WTC11 (cell line): ENCODE data around the gene RAB22A. TPM values are rescaled to one million over a fixed set of nuclear protein-coding genes. Genes with fewer than 3 reads are reported as not detected.
A peak's percentile ranks its signal among the peaks of the same experiment; 100 is the strongest.
"Not testable (repeated sequence)": the region's sequence is repeated elsewhere in the genome, so short reads cannot be mapped to it uniquely, and the experiment has no call there.

ENCODE experiments used
- ATAC-seq: fragments of 200-7000 bp; cut with Tn5 transposase; 2 replicates; pipeline ENCODE4 v1.10.0; 2021; ENCODE audit warnings: mild to moderate bottlenecking, moderate library complexity
- CTCF ChIA-PET: fragments of 300-600 bp; sonication (Branson Sonifier 250); formaldehyde crosslinking; loops from one replicate; lab custom pipeline; 2021; ENCODE audit warnings: antibody characterized with exemption; lab: Charles Lee
- POLR2A ChIA-PET: fragments of 350-600 bp; sonication (Branson Sonifier 250); formaldehyde crosslinking; loops from one replicate; lab custom pipeline; 2021; ENCODE audit warnings: antibody characterized with exemption; lab: Charles Lee
- DNase-seq: peaks from one replicate; pipeline ENCODE4 v3.0.0; 2021; ENCODE audit warnings: low spot score
- H3K27ac Mint-ChIP-seq: 2 replicates; pipeline ENCODE4 v1.8.0; 2021; ENCODE audit warnings: mixed read lengths
- H3K27me3 Mint-ChIP-seq: 2 replicates; pipeline ENCODE4 v1.8.0; 2021; ENCODE audit warnings: low read depth, mild to moderate bottlenecking, moderate library complexity, mixed read lengths
- H3K36me3 Mint-ChIP-seq: 2 replicates; pipeline ENCODE4 v1.8.0; 2021; ENCODE audit warnings: mixed read lengths
- H3K4me1 Mint-ChIP-seq: 2 replicates; pipeline ENCODE4 v1.8.0; 2022; ENCODE audit warnings: mixed read lengths
- H3K4me3 Mint-ChIP-seq: 2 replicates; pipeline ENCODE4 v1.8.0; 2021; ENCODE audit warnings: mild to moderate bottlenecking, moderate library complexity, mixed read lengths
- H3K9me3 Mint-ChIP-seq: 2 replicates; pipeline ENCODE4 v1.8.0; 2021; ENCODE audit warnings: mixed read lengths
- CDX4 ChIP-seq: fragments of 250-450 bp; sonication (Bioruptor Pico); IDR thresholded peaks from 2 replicates; pipeline ENCODE4 v1.9.0; 2021; ENCODE audit warnings: moderate library complexity, mild to moderate bottlenecking, inconsistent platforms, borderline replicate concordance
- EMX1 ChIP-seq: fragments of 250-450 bp; sonication (Bioruptor Pico); IDR thresholded peaks from 2 replicates; pipeline ENCODE4 v1.8.0; 2021; ENCODE audit warnings: mild to moderate bottlenecking
- FOXP4 ChIP-seq: sonication (generic); formaldehyde crosslinking; IDR thresholded peaks from 2 replicates; pipeline ENCODE4 v1.8.0; 2022; ENCODE audit warnings: mild to moderate bottlenecking, missing genetic modification reagents
- PREB ChIP-seq: sonication (generic); formaldehyde crosslinking; IDR thresholded peaks from 2 replicates; pipeline ENCODE4 v1.8.1; 2022; ENCODE audit warnings: mild to moderate bottlenecking, missing genetic modification reagents, moderate library complexity, borderline replicate concordance
- SMAD4 ChIP-seq: sonication (generic); formaldehyde crosslinking; IDR thresholded peaks from 2 replicates; pipeline ENCODE4 v1.8.0; 2022; ENCODE audit warnings: mild to moderate bottlenecking, missing genetic modification reagents
- ZNF121 ChIP-seq: sonication (generic); formaldehyde crosslinking; IDR thresholded peaks from 2 replicates; pipeline ENCODE4 v1.8.0; 2023; ENCODE audit warnings: missing genetic modification reagents
- ZNF263 ChIP-seq: sonication (generic); formaldehyde crosslinking; IDR thresholded peaks from 2 replicates; pipeline ENCODE4 v1.8.1; 2022; ENCODE audit warnings: low read depth, mild to moderate bottlenecking, moderate library complexity, missing genetic modification reagents
- ZNF512 ChIP-seq: sonication (generic); formaldehyde crosslinking; IDR thresholded peaks from 2 replicates; pipeline ENCODE4 v1.8.1; 2022; ENCODE audit warnings: missing genetic modification reagents, borderline replicate concordance
- total RNA-seq: library from RNA; stranded (reverse); gene quantifications from 3 replicates; pipeline ENCODE4 v1.2.3, GENCODE V29; 2021
- TF ChIP-seq, protein P1 (sequence below): fragments of 250-450 bp; sonication (Bioruptor Pico); IDR thresholded peaks from 2 replicates; pipeline ENCODE4 v1.9.0; 2021; ENCODE audit warnings: mild to moderate bottlenecking, borderline replicate concordance
- TF ChIP-seq, protein P2 (sequence below): sonication (generic); formaldehyde crosslinking; IDR thresholded peaks from 2 replicates; pipeline ENCODE4 v1.8.0; 2023; ENCODE audit warnings: missing genetic modification reagents, mild to moderate bottlenecking, borderline replicate concordance

The RAB22A gene
- total RNA-seq, 1 experiment from 2014 or later: 6.0 TPM

- no peak for DNase-seq
- no peaks in the 10 kb centered on the region for H3K36me3 Mint-ChIP-seq
- ChIA-PET CTCF (no interaction called here), POLR2A (no interaction called here)
- H3K9me3 Mint-ChIP-seq: no peaks in the 10 kb centered on the region
- peaks cover 10% of the 10 kb centered on the region for H3K4me1 Mint-ChIP-seq
- no peaks in the 10 kb centered on the region for H3K27me3 Mint-ChIP-seq
- TF ChIP-seq PREB: no peak
- no peak for TF ChIP-seq FOXP4
- no peak overlapping the region for H3K4me3 Mint-ChIP-seq
- no peak for ATAC-seq
- H3K27ac Mint-ChIP-seq: no peak overlapping the region
These were observed 57.4 kb downstream of the RAB22A start for GRCh38 chr20:58366866-58367265.

- ChIA-PET POLR2A (no interaction called here), CTCF (interaction anchor here (1.0 to 1.4 kb wide), 3 partner anchors 10 to 126 kb away, joined by 3 to 4 read pairs (median 4); partner anchors contain the start of gene VAPB)
- H3K27me3 Mint-ChIP-seq: no peaks in the 10 kb centered on the region; the same call in 1 of the 2 replicates
- peaks cover 47% of the 10 kb centered on the region for H3K4me1 Mint-ChIP-seq
- TF ChIP-seq CDX4 (CRISPR knock-in tag) (no peak), EMX1 (no peak), ZNF512 (CRISPR knock-in tag) (no peak), ZNF121 (CRISPR knock-in tag) (no peak), ZNF263 (CRISPR knock-in tag) (no peak), SMAD4 (CRISPR knock-in tag) (no peak)
- TF ChIP-seq, protein P1, sequence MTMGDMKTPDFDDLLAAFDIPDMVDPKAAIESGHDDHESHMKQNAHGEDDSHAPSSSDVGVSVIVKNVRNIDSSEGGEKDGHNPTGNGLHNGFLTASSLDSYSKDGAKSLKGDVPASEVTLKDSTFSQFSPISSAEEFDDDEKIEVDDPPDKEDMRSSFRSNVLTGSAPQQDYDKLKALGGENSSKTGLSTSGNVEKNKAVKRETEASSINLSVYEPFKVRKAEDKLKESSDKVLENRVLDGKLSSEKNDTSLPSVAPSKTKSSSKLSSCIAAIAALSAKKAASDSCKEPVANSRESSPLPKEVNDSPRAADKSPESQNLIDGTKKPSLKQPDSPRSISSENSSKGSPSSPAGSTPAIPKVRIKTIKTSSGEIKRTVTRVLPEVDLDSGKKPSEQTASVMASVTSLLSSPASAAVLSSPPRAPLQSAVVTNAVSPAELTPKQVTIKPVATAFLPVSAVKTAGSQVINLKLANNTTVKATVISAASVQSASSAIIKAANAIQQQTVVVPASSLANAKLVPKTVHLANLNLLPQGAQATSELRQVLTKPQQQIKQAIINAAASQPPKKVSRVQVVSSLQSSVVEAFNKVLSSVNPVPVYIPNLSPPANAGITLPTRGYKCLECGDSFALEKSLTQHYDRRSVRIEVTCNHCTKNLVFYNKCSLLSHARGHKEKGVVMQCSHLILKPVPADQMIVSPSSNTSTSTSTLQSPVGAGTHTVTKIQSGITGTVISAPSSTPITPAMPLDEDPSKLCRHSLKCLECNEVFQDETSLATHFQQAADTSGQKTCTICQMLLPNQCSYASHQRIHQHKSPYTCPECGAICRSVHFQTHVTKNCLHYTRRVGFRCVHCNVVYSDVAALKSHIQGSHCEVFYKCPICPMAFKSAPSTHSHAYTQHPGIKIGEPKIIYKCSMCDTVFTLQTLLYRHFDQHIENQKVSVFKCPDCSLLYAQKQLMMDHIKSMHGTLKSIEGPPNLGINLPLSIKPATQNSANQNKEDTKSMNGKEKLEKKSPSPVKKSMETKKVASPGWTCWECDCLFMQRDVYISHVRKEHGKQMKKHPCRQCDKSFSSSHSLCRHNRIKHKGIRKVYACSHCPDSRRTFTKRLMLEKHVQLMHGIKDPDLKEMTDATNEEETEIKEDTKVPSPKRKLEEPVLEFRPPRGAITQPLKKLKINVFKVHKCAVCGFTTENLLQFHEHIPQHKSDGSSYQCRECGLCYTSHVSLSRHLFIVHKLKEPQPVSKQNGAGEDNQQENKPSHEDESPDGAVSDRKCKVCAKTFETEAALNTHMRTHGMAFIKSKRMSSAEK (CRISPR knock-in tag): no peak
- TF ChIP-seq, protein P2, sequence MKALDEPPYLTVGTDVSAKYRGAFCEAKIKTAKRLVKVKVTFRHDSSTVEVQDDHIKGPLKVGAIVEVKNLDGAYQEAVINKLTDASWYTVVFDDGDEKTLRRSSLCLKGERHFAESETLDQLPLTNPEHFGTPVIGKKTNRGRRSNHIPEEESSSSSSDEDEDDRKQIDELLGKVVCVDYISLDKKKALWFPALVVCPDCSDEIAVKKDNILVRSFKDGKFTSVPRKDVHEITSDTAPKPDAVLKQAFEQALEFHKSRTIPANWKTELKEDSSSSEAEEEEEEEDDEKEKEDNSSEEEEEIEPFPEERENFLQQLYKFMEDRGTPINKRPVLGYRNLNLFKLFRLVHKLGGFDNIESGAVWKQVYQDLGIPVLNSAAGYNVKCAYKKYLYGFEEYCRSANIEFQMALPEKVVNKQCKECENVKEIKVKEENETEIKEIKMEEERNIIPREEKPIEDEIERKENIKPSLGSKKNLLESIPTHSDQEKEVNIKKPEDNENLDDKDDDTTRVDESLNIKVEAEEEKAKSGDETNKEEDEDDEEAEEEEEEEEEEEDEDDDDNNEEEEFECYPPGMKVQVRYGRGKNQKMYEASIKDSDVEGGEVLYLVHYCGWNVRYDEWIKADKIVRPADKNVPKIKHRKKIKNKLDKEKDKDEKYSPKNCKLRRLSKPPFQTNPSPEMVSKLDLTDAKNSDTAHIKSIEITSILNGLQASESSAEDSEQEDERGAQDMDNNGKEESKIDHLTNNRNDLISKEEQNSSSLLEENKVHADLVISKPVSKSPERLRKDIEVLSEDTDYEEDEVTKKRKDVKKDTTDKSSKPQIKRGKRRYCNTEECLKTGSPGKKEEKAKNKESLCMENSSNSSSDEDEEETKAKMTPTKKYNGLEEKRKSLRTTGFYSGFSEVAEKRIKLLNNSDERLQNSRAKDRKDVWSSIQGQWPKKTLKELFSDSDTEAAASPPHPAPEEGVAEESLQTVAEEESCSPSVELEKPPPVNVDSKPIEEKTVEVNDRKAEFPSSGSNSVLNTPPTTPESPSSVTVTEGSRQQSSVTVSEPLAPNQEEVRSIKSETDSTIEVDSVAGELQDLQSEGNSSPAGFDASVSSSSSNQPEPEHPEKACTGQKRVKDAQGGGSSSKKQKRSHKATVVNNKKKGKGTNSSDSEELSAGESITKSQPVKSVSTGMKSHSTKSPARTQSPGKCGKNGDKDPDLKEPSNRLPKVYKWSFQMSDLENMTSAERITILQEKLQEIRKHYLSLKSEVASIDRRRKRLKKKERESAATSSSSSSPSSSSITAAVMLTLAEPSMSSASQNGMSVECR: no peak
- peak; percentile 77 for ATAC-seq
- no peak overlapping the region for H3K4me3 Mint-ChIP-seq
- peak overlapping the region; percentile 31; the same call in 1 of the 2 replicates for H3K27ac Mint-ChIP-seq
- no peaks in the 10 kb centered on the region for H3K36me3 Mint-ChIP-seq
- DNase-seq: peak; percentile 61
- peaks cover 4% of the 10 kb centered on the region; the same call in 1 of the 2 replicates for H3K9me3 Mint-ChIP-seq
These were observed 63.3 kb downstream of the RAB22A start for GRCh38 chr20:58372806-58373205.

GRCh38 chr20:58373296-58373695 lies 63.8 kb downstream of the RAB22A start:
- not testable (repeated sequence) for H3K36me3 Mint-ChIP-seq, DNase-seq, H3K27me3 Mint-ChIP-seq, ATAC-seq, H3K9me3 Mint-ChIP-seq, H3K4me3 Mint-ChIP-seq
- Mint-ChIP-seq H3K27ac (peak overlapping the region; percentile 31; the same call in 1 of the 2 replicates), H3K4me1 (peaks cover 52% of the 10 kb centered on the region)
- CTCF ChIA-PET: interaction anchor here (1.0 to 1.4 kb wide), 2 partner anchors 11 to 127 kb away, joined by 3 to 4 read pairs; no protein-coding TSS in a partner anchor
- POLR2A ChIA-PET: interaction anchor here (0.5 to 1.1 kb wide), 2 partner anchors 15 to 257 kb away, joined by 3 to 4 read pairs; no protein-coding TSS in a partner anchor
